ENCODE measurements around the gene CTNNBL1.

The CTNNBL1 gene

GRCh38 chr20:37911261-37911660 is 217.4 kb downstream of the CTNNBL1 start:
- TF ChIP-seq CTCF (conservative IDR thresholded peaks at IDR 0.05; ENCODE audit: low read length) = no peak
- DNase-seq (ENCODE audit: low read depth) = no peak
- H3K4me3 ChIP-seq (ENCODE audit: low read length) = no peak overlapping the region

GRCh38 chr20:37911838-37912281 is 218.0 kb downstream of the CTNNBL1 start:
- peak; percentile 63 for DNase-seq (ENCODE audit: low read depth)
- TF ChIP-seq CTCF (conservative IDR thresholded peaks at IDR 0.05; ENCODE audit: low read length) = no peak

DNA sequence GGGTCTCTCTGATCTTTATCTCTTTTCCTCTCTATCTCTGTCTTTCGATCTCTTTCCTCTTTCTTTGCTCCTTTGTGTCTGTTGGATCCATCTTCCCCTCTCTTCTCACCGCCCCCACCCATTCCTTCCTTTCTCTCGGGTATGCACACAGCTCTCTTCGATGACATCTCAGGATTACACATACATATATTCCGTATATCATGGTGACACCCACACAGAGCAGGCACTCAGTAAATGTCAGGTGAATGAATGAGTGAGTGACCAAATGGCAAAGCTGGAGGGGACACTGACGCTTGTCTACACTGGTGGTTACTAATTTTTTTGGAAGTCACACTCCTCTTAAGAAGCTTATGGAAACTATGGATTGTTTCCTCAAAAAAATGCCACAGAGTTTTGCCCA is 219.0 kb downstream of the CTNNBL1 start:
- TF ChIP-seq CTCF (conservative IDR thresholded peaks at IDR 0.05; ENCODE audit: low read length) = no peak
- DNase-seq (ENCODE audit: low read depth) = no peak
- H3K4me3 ChIP-seq (ENCODE audit: low read length) = no peak overlapping the region

More at GRCh38 chr20:37911838-37912281, 218.0 kb downstream of the CTNNBL1 start:
- no peak overlapping the region for H3K4me3 ChIP-seq (ENCODE audit: low read length)

DNA sequence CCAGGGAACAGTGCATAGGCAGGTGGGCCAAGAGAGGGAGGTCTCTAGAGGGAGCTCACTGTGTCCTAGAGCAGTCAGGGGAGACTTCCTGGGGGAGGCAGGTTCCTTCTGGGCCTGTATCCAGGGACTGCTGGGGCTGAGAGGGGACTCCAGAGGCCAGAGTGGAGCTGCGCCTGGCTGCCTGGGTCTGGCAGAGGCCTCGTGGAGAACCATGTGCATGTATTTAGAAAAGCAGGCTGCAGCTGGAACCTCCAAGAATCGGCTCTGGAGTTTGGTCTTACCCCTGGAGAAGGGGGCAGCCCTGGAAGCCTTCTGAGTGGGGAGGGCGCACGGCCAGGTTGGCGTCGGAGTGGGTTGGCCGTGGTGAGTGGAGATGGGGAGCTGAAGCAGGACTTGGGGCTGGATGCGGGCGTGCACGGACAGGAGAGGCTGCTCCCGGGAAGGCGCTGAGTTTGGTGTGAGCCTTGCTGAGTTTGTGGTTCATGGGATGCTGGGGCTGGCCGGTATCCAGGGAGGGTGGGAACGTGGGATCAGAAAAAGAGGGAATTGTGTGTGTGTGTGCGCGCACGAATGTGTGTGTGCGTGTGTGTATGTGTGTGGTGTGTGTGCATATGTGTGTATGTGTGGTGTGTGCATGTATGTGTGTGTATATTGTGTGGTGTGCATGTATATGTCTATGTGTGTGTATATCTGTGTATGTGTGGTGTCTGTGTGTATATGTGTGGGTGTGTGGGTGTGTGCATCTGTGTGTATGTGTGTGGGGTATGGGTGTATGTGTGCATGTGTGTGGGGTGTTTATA is 219.9 kb downstream of the CTNNBL1 start:
- no peak for TF ChIP-seq CTCF (conservative IDR thresholded peaks at IDR 0.05; ENCODE audit: low read length)
- no peak overlapping the region for H3K4me3 ChIP-seq (ENCODE audit: low read length)
- no peak for DNase-seq (ENCODE audit: low read depth)

GRCh38 chr20:37914367-37914671 is 220.5 kb downstream of the CTNNBL1 start:
- no peak for TF ChIP-seq CTCF (conservative IDR thresholded peaks at IDR 0.05; ENCODE audit: low read length)
- no peak for DNase-seq (ENCODE audit: low read depth)
- no peak overlapping the region for H3K4me3 ChIP-seq (ENCODE audit: low read length)

- no peak for DNase-seq (ENCODE audit: low read depth)
- TF ChIP-seq CTCF (conservative IDR thresholded peaks at IDR 0.05; ENCODE audit: low read length) = no peak
- H3K4me3 ChIP-seq (ENCODE audit: low read length) = no peak overlapping the region
Measured at GRCh38 chr20:37914672-37915433, 221.0 kb downstream of the CTNNBL1 start.

DNA sequence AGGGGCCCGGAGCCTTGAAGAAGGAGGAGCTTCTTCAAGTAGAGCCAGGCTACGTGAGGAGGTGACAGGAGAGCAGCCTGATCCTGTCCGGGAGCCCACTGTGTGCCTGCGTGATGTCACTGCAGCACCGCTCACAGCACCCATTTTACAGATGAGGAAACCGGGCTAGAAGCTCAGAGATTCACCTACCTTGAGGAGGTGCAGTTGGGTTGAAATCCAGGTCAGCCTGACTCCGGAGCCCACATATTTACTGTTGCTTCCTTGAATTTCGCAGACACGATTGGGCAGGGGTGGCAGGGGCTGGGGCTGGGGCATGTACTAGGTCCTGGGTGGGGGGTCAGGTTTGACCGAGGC is 221.6 kb downstream of the CTNNBL1 start:
- H3K4me3 ChIP-seq (ENCODE audit: low read length) = no peak overlapping the region
- TF ChIP-seq CTCF (conservative IDR thresholded peaks at IDR 0.05; ENCODE audit: low read length) = no peak
- no peak for DNase-seq (ENCODE audit: low read depth)
